Lung (tissue), 12 donors: ENCODE results near the gene MAG. TPM values are rescaled to one million over a fixed set of nuclear protein-coding genes. Genes with fewer than 3 reads are reported as not detected.

Source experiments
- ATAC-seq: fragments of 200-7000 bp; cut with Tn5 transposase; one replicate; pipeline ENCODE4 v1.9.1; 2020; ENCODE audit warnings: moderate number of reproducible peaks; ENCODE audit not compliant: insufficient read depth, low FRiP score
- DNase-seq, 3 donors: peaks; one replicate each; pipeline ENCODE4 v3.0.0-alpha.2; 2013 to 2017
- H3K27ac ChIP-seq, 2 donors: one replicate each; pipeline ENCODE4 v1.5.1; 2013; ENCODE audit warnings: mild to moderate bottlenecking in 2 of 2, moderate library complexity in 2 of 2, control low read depth in 1 of 2, inconsistent platforms in 1 of 2, low read depth in 1 of 2, low read length in 1 of 2
- H3K27me3 ChIP-seq, 3 donors: one replicate each; pipeline ENCODE4 v1.5.1; 2013; ENCODE audit warnings: low read length in 2 of 3; ENCODE audit not compliant: control insufficient read depth in 3 of 3, insufficient read depth in 3 of 3
- H3K36me3 ChIP-seq, 4 donors: one replicate each; pipeline ENCODE4 v1.5.1; 2013; ENCODE audit warnings: low read length in 4 of 4, mild to moderate bottlenecking in 1 of 4, moderate library complexity in 1 of 4; ENCODE audit not compliant: control insufficient read depth in 4 of 4, insufficient read depth in 4 of 4
- H3K4me1 ChIP-seq, 5 donors: one replicate each; pipeline ENCODE4 v1.5.1; 2013; ENCODE audit warnings: low read length in 5 of 5, mild to moderate bottlenecking in 2 of 5, moderate library complexity in 1 of 5; ENCODE audit not compliant: control insufficient read depth in 5 of 5, insufficient read depth in 5 of 5
- H3K4me3 ChIP-seq: one replicate; pipeline ENCODE4 v1.5.1; 2013; ENCODE audit warnings: mild to moderate bottlenecking, control low read depth, moderate library complexity
- H3K9ac ChIP-seq, 2 donors: one replicate each; pipeline ENCODE4 v1.5.1; 2013; ENCODE audit warnings: low read length in 2 of 2, control low read depth in 1 of 2; ENCODE audit not compliant: insufficient read depth in 1 of 2
- H3K9me3 ChIP-seq, 4 donors: one replicate each; pipeline ENCODE4 v1.5.1; 2013; ENCODE audit warnings: low read length in 3 of 4, mild to moderate bottlenecking in 1 of 4, moderate library complexity in 1 of 4; ENCODE audit not compliant: control insufficient read depth in 4 of 4, insufficient read depth in 3 of 4
- CTCF ChIP-seq: IDR thresholded peaks from 2 replicates; pipeline ENCODE4 v1.5.1; 2012; ENCODE audit warnings: mild to moderate bottlenecking; ENCODE audit errors: control extremely low read depth, extremely low read depth
- WGBS, 2 donors: extraction: QIAGEN DNeasy Blood & Tissue Kit; methylation state at CpG; one replicate each; pipeline ENCODE4 v1.1.7; 2013; 5-methylcytosine and 5-hydroxymethylcytosine counted together
- polyA plus RNA-seq, 2 donors: library from polyadenylated mRNA; stranded (reverse); fragments of 200-250 nt; gene quantifications; one replicate each; pipeline ENCODE4 v1.2.1, GENCODE V29; 2013
- total RNA-seq, 2 donors: library from RNA; depleted of rRNA in 1 of 2; stranded (reverse); fragments of >200 nt in 1 of 2; gene quantifications; one replicate each; pipeline ENCODE4 v1.2.1, GENCODE V29; 2014 to 2021
- donor health status: control.
- donor health status: control.
- donor health status: Bipolar disorder and iron deficiency.
- donor health status: healthy.
- donor health status: DM: yes; HTN: yes; CAD: no.

Gene MAG
- total and polyA plus RNA-seq, 4 donors: 0.08 to 8.8 (median 1.9) TPM

- ATAC-seq (no peak), DNase-seq (no peak)
- 89 to 90% methylated on average over 2 of the region's 2 CpGs for WGBS, 2 donors
- Histone ChIP-seq H3K9ac (no peak overlapping the region), H3K4me3 (no peak overlapping the region), H3K4me1 (peaks cover 0 to 21% (median 4%) of the 10 kb centered on the region in 5 donors), H3K27ac (no peak overlapping the region), H3K9me3 (peaks cover 0 to 3% (median 0%) of the 10 kb centered on the region in 4 donors), H3K27me3 (no peaks in the 10 kb centered on the region), H3K36me3 (no peaks in the 10 kb centered on the region)
- no peak for TF ChIP-seq CTCF
Observed at GRCh38 chr19:35321291-35321690, 29.3 kb downstream of the MAG start.

GRCh38 chr19:35322014-35322413 lies 30.1 kb downstream of the MAG start:
- no peak for ATAC-seq
- DNase-seq: no peak
- WGBS, 2 donors: 94% methylated on average over 9 of the region's 9 CpGs
- no peaks in the 10 kb centered on the region for H3K27me3 ChIP-seq
- H3K36me3 ChIP-seq: no peaks in the 10 kb centered on the region
- H3K27ac ChIP-seq: no peak overlapping the region
- H3K4me1 ChIP-seq: peaks cover 0 to 17% (median 4%) of the 10 kb centered on the region in 5 donors
- no peak overlapping the region for H3K9ac ChIP-seq
- no peak overlapping the region for H3K4me3 ChIP-seq
- H3K9me3 ChIP-seq: peaks cover 0 to 3% (median 0%) of the 10 kb centered on the region in 4 donors
- TF ChIP-seq CTCF: no peak

GRCh38 chr19:35327642-35328041 lies 35.7 kb downstream of the MAG start:
- peaks cover 0 to 3% (median 0%) of the 10 kb centered on the region in 4 donors for H3K36me3 ChIP-seq
- TF ChIP-seq CTCF: no peak
- H3K9ac ChIP-seq: no peak overlapping the region
- DNase-seq: no peak
- no peak for ATAC-seq
- no peak overlapping the region for H3K4me3 ChIP-seq
- no peaks in the 10 kb centered on the region for H3K27me3 ChIP-seq
- no peaks in the 10 kb centered on the region for H3K9me3 ChIP-seq
- no peaks in the 10 kb centered on the region for H3K4me1 ChIP-seq
- 74% methylated on average over 4 of the region's 4 CpGs for WGBS, 2 donors
- no peak overlapping the region for H3K27ac ChIP-seq

- Histone ChIP-seq H3K36me3 (peaks cover 0 to 3% (median 0%) of the 10 kb centered on the region in 4 donors), H3K27me3 (no peaks in the 10 kb centered on the region), H3K27ac (no peak within 1 kb of the TSS), H3K9me3 (no peaks in the 10 kb centered on the region), H3K4me3 (no peak within 1 kb of the TSS), H3K4me1 (no peaks in the 10 kb centered on the region), H3K9ac (no peak within 1 kb of the TSS)
- 37 to 67% methylated on average over 12 of the region's 12 CpGs for WGBS, 2 donors
- ATAC-seq: no peak
- no peak for DNase-seq
- TF ChIP-seq CTCF: no peak
Observed at GRCh38 chr19:35328851-35329285, 36.9 kb downstream of the MAG start, which contains the start of gene CD22. CD22 (plus strand) TSS chr19:35329187; CDS start chr19:35332041, 2,854 bp downstream.
